ENCODE results near the gene MAP3K8.

- TF ChIP-seq EZH2phosphoT487 (IDR thresholded peaks at IDR 0.05; ENCODE audit: borderline replicate concordance, low read length) (no peak), CTCF (IDR thresholded peaks at IDR 0.05; ENCODE audit: low read depth, low read length, poor library complexity, severe bottlenecking) (no peak)
Measured at GRCh38 chr10:30454744-30455510, 20.9 kb downstream of the MAP3K8 start.

Measured in DOHH2 (cell line).